A673 (cell line): ENCODE data around the gene SORCS1.

Source experiments
- EZH2 ChIP-seq: fragments of 200-600 bp; sonication (generic); IDR thresholded peaks from 2 replicates; pipeline ENCODE4 v1.6.1; 2017; ENCODE audit warnings: borderline replicate concordance, low read depth, mild to moderate bottlenecking, mixed read lengths, antibody characterized with exemption, low read length; ENCODE audit not compliant: poor library complexity, severe bottlenecking
- TF ChIP-seq, protein P1 (sequence below): fragments of 300-800, 200-600 bp; sonication (generic); conservative IDR thresholded peaks from 2 replicates; pipeline ENCODE4 v1.5.1; 2017; ENCODE audit warnings: low read depth, mild to moderate bottlenecking, antibody characterized with exemption, low read length, moderate library complexity, mixed read lengths

DNA sequence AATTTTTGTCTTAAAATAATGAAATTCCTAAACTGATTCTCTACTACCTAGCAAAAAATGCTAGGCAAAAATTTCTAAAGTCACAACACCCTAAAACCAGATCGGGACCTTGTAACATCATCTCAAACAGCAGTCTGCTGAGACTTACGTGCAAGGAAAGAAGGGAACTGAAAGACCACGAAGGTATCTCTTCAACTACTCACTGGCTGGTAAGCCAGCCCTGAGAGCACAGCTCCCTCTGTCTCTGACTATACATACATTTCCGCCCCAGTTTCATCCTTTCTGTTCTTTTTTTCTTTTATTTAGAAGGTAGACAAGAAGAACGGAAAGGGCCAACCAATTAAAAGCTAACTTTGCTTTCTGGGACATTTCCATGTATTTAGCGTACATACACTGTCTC, 15.6 kb downstream of the SORCS1 start:
- TF ChIP-seq, protein P1, sequence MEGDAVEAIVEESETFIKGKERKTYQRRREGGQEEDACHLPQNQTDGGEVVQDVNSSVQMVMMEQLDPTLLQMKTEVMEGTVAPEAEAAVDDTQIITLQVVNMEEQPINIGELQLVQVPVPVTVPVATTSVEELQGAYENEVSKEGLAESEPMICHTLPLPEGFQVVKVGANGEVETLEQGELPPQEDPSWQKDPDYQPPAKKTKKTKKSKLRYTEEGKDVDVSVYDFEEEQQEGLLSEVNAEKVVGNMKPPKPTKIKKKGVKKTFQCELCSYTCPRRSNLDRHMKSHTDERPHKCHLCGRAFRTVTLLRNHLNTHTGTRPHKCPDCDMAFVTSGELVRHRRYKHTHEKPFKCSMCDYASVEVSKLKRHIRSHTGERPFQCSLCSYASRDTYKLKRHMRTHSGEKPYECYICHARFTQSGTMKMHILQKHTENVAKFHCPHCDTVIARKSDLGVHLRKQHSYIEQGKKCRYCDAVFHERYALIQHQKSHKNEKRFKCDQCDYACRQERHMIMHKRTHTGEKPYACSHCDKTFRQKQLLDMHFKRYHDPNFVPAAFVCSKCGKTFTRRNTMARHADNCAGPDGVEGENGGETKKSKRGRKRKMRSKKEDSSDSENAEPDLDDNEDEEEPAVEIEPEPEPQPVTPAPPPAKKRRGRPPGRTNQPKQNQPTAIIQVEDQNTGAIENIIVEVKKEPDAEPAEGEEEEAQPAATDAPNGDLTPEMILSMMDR, result no peak
- no peak for TF ChIP-seq EZH2
